ENCODE results near the gene TPRKB. TPM values are rescaled to one million over a fixed set of nuclear protein-coding genes. Genes with fewer than 3 reads are reported as not detected.
"Not testable (repeated sequence)": the region's sequence is repeated elsewhere in the genome, so short reads cannot be mapped to it uniquely, and the experiment has no call there.

TPRKB gene
- total RNA-seq, 1 donor from 2014 or later: 86.8 TPM

GRCh38 chr2:73728711-73729110 is 8.4 kb downstream of the TPRKB start:
- H3K27me3 ChIP-seq (ENCODE audit: control insufficient read depth, insufficient read depth, low read length): no peaks in the 10 kb centered on the region
- TF ChIP-seq CTCF (IDR thresholded peaks at IDR 0.05; ENCODE audit: insufficient read depth, low read length, poor library complexity, severe bottlenecking): no peak
- H3K36me3 ChIP-seq (ENCODE audit: control insufficient read depth, insufficient read depth, low read length): no peaks in the 10 kb centered on the region
- H3K4me3 ChIP-seq (ENCODE audit: low read depth, low read length): no peak overlapping the region
- no peak for DNase-seq (ENCODE audit: low read depth)

GRCh38 chr2:73728043-73728442 is 9.1 kb downstream of the TPRKB start:
- Histone ChIP-seq H3K27me3 (ENCODE audit: control insufficient read depth, insufficient read depth, low read length) (no peaks in the 10 kb centered on the region), H3K36me3 (ENCODE audit: control insufficient read depth, insufficient read depth, low read length) (no peaks in the 10 kb centered on the region), H3K4me3 (ENCODE audit: low read depth, low read length) (no peak overlapping the region)
- TF ChIP-seq CTCF (IDR thresholded peaks at IDR 0.05; ENCODE audit: insufficient read depth, low read length, poor library complexity, severe bottlenecking): no peak
- no peak for DNase-seq (ENCODE audit: low read depth)

- not testable (repeated sequence) for H3K36me3 ChIP-seq (ENCODE audit: control insufficient read depth, insufficient read depth, low read length); DNase-seq (ENCODE audit: low read depth); H3K27me3 ChIP-seq (ENCODE audit: control insufficient read depth, insufficient read depth, low read length); H3K4me3 ChIP-seq (ENCODE audit: low read depth, low read length)
Measured at GRCh38 chr2:73726657-73727056, 10.5 kb downstream of the TPRKB start.

- no peak overlapping the region for H3K4me3 ChIP-seq (ENCODE audit: low read depth, low read length)
- no peaks in the 10 kb centered on the region for H3K36me3 ChIP-seq (ENCODE audit: control insufficient read depth, insufficient read depth, low read length)
- no peak for TF ChIP-seq CTCF (IDR thresholded peaks at IDR 0.05; ENCODE audit: insufficient read depth, low read length, poor library complexity, severe bottlenecking)
- DNase-seq (ENCODE audit: low read depth): no peak
- no peaks in the 10 kb centered on the region for H3K27me3 ChIP-seq (ENCODE audit: control insufficient read depth, insufficient read depth, low read length)
Measured at GRCh38 chr2:73718851-73719621, 18.1 kb downstream of the TPRKB start.

- no peak for TF ChIP-seq CTCF (IDR thresholded peaks at IDR 0.05; ENCODE audit: insufficient read depth, low read length, poor library complexity, severe bottlenecking)
- Histone ChIP-seq H3K27me3 (ENCODE audit: control insufficient read depth, insufficient read depth, low read length) (no peaks in the 10 kb centered on the region), H3K36me3 (ENCODE audit: control insufficient read depth, insufficient read depth, low read length) (no peaks in the 10 kb centered on the region), H3K4me3 (ENCODE audit: low read depth, low read length) (no peak overlapping the region)
- no peak for DNase-seq (ENCODE audit: low read depth)
Measured at GRCh38 chr2:73718421-73718820, 18.7 kb downstream of the TPRKB start.

- H3K36me3 ChIP-seq (ENCODE audit: control insufficient read depth, insufficient read depth, low read length); DNase-seq (ENCODE audit: low read depth); H3K4me3 ChIP-seq (ENCODE audit: low read depth, low read length); H3K27me3 ChIP-seq (ENCODE audit: control insufficient read depth, insufficient read depth, low read length): not testable (repeated sequence)
Measured at GRCh38 chr2:73717695-73718094, 19.4 kb downstream of the TPRKB start.

GRCh38 chr2:73717251-73717606 is 19.9 kb downstream of the TPRKB start:
- no peaks in the 10 kb centered on the region for H3K36me3 ChIP-seq (ENCODE audit: control insufficient read depth, insufficient read depth, low read length)
- DNase-seq (ENCODE audit: low read depth): no peak
- H3K27me3 ChIP-seq (ENCODE audit: control insufficient read depth, insufficient read depth, low read length): no peaks in the 10 kb centered on the region
- no peak overlapping the region for H3K4me3 ChIP-seq (ENCODE audit: low read depth, low read length)
- no peak for TF ChIP-seq CTCF (IDR thresholded peaks at IDR 0.05; ENCODE audit: insufficient read depth, low read length, poor library complexity, severe bottlenecking)

All from kidney epithelial cell (primary cell).